22Rv1 (cell line): Measurements from ENCODE around the gene OR2T27.

Source experiments
- CTCF ChIP-seq: fragments of 450-650 bp; IDR thresholded peaks from 2 replicates; pipeline ENCODE4 v1.5.1; 2017; ENCODE audit warnings: mild to moderate bottlenecking
- ZFX ChIP-seq: fragments of 450-650 bp; IDR thresholded peaks from 2 replicates; pipeline ENCODE4 v1.6.1; 2017; ENCODE audit warnings: antibody characterized with exemption, borderline replicate concordance

- no peak for TF ChIP-seq CTCF
- no peak for TF ChIP-seq ZFX
Measured at GRCh38 chr1:248610301-248610700, 45.0 kb downstream of the OR2T27 start.
